HG02642 (cell line): ENCODE results near the gene LSM14B.

Experiments used
- ATAC-seq: cut with Tn5 transposase; IDR thresholded peaks from one replicate; pipeline ENCODE4 v1.9.1; 2021; ENCODE audit warnings: mild to moderate bottlenecking; ENCODE audit not compliant: unreplicated experiment, poor library complexity

The LSM14B gene

DNA sequence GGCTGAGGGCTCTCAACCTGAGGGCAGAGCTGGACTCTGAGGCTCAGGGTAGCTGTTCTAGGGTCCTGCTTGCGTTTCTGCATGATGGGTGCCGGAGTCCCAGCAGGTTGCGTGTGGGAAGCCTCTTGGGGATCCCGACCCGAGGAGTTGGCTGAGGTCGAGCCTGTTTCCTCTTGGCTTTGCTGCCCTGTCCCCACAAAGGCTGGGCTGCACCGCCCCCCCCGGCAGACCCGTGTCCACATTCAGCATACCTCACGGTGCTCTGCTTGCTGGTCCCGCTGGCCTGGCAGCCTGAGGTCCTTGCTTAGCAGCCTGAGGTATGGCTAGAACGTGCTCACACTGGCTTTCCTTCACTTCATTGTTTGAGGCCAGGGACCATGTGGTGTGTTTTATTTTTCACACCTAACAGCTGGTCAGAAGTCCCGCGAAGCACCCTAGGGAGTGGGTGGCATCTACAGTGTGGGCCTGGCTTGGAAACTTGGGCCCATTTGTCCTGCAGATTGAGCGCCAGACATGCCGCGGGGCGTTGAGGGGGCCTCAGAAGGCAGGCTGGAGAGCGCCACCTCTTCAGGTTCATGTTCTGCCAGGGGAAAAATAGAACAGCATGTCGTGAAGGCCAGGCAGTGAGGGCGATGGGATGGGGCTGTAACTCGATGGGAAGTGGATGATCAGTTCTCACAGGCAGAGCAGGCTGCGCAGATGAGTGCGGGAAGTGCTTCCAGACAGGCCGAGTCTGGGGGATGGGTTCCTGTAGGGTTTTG lies 9.5 kb downstream of the LSM14B start:
- ATAC-seq, result no peak

GRCh38 chr20:62132421-62132820 lies 10.1 kb downstream of the LSM14B start:
- no peak for ATAC-seq

GRCh38 chr20:62133051-62133845 lies 11.0 kb downstream of the LSM14B start:
- ATAC-seq, result no peak

DNA sequence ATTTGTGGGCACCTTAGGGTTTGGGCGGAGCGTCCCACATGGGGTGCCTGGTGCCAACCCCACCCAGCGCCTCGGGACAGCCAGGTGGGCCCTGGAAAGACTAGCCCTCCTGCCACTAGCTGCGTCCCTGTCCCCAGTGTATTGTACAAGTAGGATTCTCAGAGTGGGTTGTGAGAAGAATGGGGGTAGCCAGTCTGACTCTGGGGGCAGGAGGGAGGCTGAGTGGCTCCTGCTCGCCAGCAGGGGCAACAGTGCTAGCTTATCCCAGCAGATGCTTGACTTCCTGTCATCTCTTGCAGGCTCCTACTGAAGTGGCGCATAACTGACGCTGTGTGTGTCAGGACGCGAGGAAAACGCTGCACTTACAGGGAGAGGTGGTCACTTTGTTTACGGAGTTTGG lies 11.6 kb downstream of the LSM14B start:
- ATAC-seq, result no peak

- no peak for ATAC-seq
Measured at GRCh38 chr20:62134735-62135231, 12.5 kb downstream of the LSM14B start.

GRCh38 chr20:62135573-62136266 lies 13.4 kb downstream of the LSM14B start:
- no peak for ATAC-seq

GRCh38 chr20:62136283-62137091 lies 14.2 kb downstream of the LSM14B start:
- ATAC-seq, result no peak

GRCh38 chr20:62137092-62137384 lies 14.8 kb downstream of the LSM14B start:
- no peak for ATAC-seq

DNA sequence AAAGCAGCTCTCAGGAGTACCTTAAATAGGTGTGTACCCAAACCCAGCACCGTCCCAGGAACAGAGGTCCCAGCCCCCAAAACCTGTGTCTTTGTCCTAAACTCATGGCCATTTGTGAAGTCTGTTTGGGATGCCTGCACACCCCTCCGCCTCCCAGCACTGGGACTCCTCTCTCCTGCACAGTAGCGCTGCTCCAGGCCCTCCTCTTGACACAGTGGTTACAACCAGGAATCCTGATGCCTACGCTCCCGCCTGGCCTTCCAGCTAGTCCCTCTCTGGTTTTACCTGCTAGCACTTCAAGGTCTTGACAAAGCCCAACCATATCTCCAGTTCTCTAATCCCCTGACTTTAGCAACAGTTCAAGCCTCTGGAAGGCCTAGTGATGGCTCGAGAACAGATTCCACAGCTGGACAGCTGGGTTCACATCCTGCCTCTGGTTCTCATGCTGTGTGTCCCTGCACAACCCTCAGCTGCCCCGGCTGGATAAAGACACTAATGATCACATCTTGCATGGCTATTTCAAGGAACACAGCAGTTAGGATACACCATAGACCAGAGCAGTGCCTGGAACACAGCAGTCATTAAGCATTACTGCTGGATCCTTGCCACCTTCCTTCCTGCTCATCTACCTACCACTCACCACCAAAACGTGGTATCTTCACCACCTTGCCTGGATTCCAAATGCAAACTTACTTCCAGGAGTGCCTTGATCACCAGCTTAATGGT lies 15.4 kb downstream of the LSM14B start:
- no peak for ATAC-seq

DNA sequence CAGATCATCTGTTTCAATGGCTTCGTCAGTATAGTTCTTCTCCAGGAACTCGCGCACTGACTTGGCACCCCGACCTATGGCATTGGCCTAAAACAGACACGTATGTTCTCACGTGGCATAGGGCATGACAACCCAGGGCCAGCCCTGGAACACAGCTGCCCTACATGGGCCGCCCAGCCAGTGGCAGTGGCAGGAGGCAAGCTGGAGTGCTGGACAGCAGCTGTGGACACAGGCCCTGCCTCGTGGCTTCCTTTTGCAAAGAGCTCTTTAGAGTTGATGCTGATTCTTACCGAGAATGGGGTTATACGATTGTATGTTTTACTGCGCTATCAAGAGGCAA lies 15.9 kb downstream of the LSM14B start:
- no peak for ATAC-seq

- no peak for ATAC-seq
Measured at GRCh38 chr20:62138912-62139311, 16.6 kb downstream of the LSM14B start.

DNA sequence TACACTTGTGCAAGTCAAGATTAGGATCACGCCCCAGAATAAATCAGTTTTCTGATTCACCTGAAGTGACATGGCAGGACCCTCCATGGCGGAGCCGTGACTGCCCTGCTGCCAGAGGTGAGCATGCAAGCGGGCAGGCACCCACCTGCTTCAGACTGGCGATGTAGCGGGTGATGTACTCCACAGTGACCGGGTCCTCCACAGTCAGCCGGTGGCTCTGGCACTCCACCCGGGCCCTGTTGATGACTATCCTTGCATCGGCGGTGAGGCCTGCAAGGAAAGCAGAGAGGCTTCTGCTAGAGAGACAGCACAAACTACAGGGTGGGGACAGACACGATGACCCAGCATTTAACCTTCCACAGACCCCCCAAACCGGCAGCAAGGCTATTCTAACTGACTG lies 17.4 kb downstream of the LSM14B start:
- ATAC-seq, result no peak

- no peak for ATAC-seq
Measured at GRCh38 chr20:62141043-62141396, 18.7 kb downstream of the LSM14B start.

GRCh38 chr20:62141397-62142251 lies 19.3 kb downstream of the LSM14B start:
- no peak for ATAC-seq

DNA sequence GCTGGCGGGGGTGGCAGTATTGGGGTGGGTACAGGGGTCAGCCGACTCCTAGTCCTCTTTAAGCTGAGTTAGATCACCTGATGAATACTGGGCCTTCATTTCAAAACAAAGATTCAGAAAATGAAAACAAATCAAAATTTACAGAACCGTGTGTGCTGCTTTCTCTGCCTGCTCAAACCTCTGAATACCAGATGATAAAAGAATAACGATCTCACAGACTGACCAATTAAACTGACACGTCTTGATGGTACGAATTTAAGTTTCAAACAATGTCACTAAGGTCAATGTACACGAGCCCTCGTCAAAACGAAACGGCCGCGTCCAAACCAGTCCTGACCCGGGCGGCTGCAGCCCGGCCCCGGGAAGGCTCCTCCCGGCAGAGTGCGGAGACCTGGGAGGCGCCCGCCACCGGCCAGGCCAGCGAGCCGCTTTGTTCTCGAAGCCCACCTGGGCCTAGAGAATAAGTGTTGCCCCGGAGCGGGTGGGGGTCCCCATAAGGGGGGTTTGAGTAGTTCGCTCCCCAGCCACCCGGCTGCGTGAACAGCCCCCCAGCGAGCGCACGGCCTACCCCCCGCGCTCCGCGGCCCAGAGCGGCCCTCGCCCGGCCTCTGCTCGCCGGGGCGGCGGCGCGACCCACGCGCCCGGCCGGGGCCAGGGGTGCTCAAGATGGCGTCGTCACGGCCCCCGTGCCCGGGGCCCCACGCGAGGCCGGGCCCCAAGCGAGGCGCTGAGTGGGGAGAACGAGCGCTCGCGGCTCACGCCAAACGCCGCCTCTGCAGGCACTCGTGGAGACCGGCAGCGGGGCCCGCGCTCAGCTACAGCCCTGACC lies 20.2 kb downstream of the LSM14B start:
- ATAC-seq, result peak; percentile 30

- peak; percentile 82 for ATAC-seq
Measured at GRCh38 chr20:62143081-62143956, 21.0 kb downstream of the LSM14B start, which contains the start of the genes PSMA7 and SS18L1. PSMA7 (minus strand) TSS chr20:62143394; CDS start chr20:62143303, 91 bp downstream. SS18L1 (plus strand) TSS chr20:62143769; CDS start chr20:62143821, 52 bp downstream.
